Activated CD8-positive, alpha-beta memory T cell treated with anti-CD3 and anti-CD28 coated beads, Interleukin-2, amount 50 U/mL, for 1 hour (primary cell): ENCODE measurements around the gene SLF2.

ENCODE experiments used
- DNase-seq: peaks from one replicate; pipeline ENCODE4 v3.0.0-alpha.2; 2020; ENCODE audit errors: extremely low read depth

Gene SLF2

DNA sequence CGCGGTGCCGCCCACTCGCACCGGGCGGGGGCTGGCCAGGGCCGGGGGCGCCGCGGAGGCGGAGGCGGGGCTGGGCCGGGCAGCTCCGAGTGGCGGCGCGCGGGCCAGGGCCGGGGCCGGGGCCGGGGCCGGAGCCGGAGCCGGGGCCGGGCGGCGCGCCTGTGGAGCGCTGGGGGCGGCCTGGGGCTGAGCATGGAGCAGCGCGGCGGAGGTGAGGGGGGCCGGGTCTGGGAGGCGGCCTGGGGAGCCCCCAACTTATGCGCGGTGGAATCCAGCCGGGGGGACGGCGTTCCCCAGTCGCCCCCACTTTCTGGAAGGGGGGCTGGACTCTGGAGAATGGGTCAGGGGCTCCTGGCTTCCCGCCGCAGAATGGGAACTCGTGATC is 87.0 kb downstream of the SLF2 start, which contains the start of gene LZTS2:
Gene LZTS2 (plus strand): TSS at position 67 of the 385 bp plus-strand sequence. CDS start 2,731 bp downstream, outside the sequence.
- no peak for DNase-seq

DNA sequence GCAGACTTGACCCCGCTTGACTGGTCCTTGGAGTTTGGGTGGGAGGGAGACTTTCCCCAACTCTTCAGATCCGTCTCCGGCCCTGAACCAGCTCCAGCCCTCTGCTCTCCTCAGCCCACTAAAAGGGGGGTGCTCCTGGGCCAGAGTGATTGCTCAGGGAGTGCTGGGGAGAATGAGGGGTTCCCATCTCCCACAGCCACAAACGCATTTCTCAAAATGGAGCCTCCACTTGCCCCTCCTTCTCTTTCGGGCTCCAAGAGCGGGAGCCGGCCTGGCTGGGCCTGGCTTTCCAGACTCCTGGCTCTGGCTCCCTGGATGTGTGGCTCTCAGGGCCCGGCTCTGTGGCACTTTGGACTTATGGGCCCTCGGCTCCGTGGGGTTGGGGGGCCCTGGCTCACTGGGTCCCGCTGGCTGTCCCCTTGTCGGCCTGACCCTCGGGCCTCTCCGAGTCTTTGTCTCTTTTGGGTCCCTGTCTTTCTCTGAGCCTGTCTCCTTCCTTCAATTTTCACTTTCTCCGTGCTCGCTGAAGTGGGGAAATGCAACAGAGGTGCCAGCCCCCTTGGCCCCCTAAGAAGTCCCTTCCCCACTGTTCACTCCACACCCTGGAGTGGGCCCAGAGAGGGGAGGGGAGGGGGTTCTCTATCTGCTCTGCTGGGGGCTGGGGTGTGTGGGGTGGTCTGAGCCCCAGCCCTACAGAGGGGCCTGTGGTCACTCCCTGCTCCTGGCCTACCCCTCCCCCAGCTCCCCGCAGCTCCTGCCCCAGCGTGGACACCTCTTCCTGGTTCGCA is 87.6 kb downstream of the SLF2 start:
- DNase-seq, result no peak

DNA sequence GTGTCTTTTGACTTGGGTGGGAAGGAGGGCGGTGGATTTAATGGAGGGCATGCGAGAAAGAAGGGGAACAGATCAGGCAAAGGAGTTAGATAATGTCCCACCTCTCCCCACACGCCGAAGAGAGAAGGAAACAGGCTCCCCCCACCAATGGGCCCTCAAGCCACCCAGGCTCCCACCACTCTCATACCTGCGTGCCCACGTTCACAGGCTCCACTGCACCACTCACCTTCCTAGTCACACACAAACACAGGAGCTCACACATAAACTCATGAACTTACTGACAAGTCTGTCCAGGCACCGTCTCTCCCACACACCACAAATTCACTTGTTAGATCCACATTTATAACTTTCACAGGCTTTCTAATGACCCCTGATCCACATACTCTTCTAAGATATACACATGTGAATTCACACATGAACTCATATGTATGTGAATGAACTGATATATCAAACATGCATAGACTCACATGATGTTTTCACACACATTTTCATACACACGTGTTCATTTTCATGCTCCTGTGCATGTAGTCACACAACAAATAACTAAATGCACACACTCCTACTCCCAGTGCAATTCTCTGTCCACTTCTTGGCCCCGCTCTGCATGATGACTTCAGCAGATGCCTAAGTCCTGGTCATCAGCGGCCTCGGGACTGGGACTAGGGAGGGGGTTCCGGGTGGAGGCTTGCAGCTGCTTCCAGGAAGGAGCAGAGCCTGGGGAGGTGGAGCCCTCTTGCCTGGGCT is 88.3 kb downstream of the SLF2 start:
- DNase-seq, result no peak

DNA sequence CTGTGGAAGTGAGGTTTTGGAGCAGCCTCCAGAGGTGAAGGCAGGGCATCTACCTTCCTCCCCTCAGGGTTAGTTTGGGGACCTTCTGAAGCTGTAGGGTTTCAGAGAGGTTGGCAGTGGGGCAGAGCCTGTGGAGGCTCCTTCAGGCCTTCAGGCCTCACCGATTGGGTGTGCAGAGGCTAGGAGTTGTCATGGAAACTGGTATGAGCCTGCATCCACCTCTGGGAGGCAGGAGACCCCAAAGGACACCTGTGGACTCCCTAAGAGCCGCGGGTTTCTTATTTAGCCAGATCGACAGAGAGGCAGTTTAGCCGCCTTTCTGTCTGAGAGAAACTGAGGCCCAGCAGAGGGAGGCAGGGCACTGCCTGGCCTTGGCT is 88.9 kb downstream of the SLF2 start:
- no peak for DNase-seq

DNA sequence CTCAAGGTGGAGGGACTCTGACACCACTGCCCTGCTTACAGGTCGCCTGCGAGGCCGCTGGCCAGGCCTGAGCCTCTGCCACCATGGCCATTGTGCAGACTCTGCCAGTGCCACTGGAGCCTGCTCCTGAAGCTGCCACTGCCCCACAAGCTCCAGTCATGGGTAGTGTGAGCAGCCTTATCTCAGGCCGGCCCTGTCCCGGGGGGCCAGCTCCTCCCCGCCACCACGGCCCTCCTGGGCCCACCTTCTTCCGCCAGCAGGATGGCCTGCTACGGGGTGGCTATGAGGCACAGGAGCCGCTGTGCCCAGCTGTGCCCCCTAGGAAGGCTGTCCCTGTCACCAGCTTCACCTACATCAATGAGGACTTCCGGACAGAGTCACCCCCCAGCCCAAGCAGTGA is 89.7 kb downstream of the SLF2 start:
- DNase-seq, result no peak

DNA sequence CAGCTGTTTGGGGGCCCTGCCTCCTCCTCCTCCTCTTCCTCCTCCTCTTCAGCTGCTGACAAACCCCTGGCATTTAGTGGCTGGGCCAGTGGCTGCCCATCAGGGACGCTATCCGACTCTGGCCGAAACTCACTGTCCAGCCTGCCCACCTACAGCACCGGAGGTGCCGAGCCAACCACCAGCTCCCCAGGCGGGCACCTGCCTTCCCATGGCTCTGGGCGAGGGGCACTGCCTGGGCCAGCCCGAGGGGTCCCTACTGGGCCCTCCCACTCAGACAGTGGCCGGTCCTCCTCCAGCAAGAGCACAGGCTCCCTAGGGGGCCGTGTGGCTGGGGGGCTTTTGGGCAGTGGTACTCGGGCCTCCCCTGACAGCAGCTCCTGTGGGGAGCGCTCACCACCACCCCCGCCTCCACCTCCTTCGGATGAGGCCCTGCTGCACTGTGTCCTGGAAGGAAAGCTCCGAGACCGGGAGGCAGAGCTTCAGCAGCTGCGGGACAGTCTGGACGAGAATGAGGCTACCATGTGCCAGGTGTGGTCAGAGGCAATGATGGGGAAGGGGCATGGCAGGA is 91.0 kb downstream of the SLF2 start:
- DNase-seq, result no peak

DNA sequence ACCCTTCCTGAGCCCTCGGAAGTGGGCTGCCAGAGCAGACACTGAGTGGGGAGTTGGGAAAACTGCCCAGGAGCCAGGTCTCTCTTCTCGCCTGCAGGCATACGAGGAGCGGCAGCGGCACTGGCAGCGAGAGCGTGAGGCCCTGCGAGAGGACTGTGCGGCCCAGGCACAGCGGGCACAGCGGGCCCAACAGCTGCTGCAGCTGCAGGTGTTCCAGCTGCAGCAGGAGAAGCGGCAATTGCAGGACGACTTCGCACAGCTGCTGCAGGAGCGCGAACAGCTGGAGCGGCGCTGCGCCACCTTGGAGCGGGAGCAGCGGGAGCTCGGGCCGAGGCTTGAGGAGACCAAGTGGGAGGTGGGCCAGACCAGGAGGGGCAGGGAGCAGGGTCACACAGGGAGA is 92.6 kb downstream of the SLF2 start:
- no peak for DNase-seq

DNA sequence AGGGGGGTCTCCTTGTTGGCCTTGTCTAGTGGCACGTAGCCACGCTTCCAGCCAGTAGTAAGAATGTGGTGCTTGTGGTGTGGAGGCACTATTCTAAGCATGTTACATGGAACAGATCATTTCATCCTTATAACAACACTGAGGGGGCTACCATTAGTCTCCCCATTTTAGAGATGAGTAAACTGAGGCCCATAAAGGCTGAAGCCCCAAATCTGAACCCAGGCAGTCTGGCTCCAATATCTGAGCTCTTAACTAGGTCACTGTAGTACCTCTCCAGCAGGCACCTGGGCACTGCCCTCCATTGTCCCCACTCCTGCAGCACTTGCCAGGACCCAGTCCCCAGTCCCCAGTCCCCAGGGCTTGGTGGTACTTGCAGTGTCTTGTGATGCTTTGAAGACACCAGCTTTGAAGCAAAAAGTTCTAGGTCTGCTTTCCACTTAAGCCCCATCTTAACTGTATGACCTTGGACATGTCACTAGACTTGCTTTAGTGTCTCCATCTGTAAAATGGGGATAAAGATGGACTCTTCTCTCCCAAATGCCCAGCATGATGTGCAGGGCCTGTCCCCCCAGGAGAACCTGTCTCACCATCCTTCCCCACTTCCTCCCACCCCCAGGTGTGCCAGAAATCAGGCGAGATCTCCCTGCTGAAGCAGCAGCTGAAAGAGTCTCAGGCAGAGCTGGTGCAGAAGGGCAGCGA is 93.3 kb downstream of the SLF2 start:
- no peak for DNase-seq

DNA sequence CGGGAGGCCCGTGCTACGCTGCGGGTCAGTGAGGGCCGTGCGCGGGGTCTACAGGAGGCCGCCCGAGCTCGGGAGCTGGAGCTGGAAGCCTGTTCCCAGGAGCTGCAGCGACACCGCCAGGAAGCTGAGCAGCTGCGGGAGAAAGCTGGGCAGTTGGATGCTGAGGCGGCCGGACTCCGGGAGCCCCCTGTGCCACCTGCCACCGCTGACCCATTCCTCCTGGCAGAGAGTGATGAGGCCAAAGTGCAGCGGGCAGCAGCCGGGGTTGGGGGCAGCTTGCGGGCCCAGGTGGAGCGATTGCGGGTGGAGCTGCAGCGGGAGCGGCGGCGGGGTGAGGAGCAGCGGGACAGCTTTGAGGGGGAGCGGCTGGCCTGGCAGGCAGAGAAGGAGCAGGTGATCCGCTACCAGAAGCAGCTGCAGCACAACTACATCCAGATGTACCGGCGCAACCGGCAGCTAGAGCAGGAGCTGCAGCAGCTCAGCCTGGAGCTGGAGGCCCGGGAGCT is 93.9 kb downstream of the SLF2 start:
- no peak for DNase-seq

DNA sequence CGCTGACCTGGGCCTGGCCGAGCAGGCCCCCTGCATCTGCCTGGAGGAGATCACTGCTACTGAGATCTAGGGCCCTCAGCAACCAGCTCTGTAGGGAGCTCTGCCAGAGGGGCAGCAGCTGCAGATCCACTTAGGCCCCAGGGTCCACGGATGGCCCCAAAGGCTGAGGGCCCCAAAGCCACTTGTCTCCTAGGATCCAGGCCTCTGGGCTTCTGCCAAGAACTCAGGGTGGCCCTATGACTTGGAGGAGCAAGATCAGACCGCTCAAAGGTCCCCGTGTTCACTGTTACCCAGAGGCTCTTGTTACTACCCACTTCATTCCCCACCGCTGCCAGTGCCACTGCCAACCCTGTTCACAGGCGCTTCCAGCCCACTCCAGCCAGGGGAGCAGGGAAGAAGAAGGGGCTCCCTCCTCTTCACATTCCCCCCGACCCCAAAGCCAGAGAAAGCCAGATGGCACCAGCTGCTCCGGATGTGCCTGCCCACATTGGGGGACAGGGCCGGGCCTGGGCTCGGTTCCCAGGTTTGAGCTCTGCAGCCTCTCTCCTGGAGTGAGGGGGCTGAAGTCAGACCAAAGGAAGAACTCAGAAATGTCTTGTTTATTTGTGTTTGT is 94.4 kb downstream of the SLF2 start:
- DNase-seq, result no peak

DNA sequence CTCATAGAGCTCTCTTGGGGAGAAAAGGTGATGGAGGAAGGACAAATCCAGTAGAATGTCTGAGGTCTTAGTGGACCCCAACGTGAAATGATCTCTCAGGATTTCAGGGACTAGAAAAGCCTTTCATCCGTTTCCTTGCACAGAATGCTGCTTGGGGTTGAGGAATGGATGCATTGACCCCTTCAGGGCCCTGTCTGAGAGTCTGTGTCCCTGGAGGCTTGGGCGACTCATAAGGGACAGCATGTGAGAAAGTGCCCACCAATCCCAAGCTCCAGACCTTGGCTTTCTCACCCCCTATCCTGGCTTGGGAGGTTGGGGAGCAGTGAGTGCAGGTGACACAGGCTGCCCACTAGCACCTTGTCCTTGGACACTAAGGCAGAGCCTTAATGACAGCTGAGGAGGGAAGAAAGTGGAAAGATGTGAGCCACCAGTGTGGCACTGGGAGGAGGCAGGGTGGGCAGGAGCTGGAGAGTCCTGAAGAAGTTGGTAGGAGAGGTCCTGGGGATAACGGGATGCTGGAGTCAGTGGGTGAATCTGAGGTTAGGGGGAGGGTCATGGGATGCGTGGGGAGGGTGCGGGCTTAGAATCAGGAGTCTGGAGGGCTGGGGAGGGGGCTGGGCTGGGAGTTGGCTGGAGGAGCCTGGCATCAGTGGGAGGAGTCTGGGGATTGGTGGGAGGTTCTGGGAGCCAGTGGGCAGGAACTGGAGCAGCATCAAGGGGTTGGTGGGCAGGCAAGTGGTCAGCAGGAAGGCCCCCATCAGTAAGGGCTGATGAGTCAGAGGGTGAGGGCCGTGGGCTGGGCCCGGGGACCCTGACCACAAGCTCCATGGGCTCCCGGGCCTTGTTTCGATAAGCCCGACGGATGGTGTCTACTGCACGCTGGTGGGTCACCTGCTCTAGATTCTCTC is 95.4 kb downstream of the SLF2 start:
- DNase-seq, result no peak

DNA sequence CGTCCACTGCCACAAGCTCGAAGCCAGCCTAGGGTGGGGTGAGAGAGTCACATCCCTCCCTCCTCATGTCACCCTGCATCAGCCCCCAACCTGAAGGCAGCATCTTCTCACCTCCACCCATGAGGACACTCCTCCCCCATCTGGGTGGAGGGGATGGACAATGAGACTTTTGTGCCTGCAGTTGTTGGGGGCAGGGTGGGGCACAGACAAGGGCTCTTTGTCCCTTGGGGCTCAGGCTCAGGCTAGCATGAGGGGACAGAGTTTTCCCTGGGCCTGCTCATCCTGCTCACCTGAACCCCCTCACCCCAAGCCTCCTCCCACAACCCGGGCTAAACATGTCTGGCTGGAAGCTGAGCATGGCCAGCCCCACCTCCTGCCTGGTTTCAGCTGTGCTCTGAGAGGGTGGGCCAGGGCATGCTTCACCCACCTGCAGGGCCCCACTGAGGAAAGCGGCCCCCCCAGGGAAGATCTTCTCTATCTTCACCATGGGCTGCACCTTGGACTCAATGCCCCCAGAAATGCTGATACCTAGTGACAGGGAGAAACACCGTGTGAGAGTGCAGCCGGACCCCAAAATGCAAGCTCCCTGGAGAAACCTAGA is 96.2 kb downstream of the SLF2 start:
- no peak for DNase-seq

DNA sequence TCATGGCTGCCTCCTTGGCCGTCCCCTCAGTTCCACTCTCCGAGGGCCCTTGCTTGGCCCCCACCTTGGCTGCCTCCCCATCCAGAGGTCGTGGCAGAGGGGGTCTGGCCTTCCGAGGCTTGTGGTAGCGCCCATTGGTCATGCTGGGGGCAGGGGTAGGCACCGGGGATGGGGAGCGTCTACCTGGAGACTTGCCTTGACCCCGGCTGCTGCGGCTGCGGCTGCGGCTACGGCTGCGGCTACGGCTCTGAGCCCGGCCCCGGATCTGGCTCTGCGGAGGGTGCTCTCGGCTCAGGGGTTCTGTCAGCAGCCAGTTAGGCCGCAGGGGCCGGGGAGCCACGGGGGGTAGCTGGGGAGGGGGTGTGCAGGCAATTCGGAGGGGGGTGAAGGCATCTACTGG is 97.6 kb downstream of the SLF2 start:
- no peak for DNase-seq

DNA sequence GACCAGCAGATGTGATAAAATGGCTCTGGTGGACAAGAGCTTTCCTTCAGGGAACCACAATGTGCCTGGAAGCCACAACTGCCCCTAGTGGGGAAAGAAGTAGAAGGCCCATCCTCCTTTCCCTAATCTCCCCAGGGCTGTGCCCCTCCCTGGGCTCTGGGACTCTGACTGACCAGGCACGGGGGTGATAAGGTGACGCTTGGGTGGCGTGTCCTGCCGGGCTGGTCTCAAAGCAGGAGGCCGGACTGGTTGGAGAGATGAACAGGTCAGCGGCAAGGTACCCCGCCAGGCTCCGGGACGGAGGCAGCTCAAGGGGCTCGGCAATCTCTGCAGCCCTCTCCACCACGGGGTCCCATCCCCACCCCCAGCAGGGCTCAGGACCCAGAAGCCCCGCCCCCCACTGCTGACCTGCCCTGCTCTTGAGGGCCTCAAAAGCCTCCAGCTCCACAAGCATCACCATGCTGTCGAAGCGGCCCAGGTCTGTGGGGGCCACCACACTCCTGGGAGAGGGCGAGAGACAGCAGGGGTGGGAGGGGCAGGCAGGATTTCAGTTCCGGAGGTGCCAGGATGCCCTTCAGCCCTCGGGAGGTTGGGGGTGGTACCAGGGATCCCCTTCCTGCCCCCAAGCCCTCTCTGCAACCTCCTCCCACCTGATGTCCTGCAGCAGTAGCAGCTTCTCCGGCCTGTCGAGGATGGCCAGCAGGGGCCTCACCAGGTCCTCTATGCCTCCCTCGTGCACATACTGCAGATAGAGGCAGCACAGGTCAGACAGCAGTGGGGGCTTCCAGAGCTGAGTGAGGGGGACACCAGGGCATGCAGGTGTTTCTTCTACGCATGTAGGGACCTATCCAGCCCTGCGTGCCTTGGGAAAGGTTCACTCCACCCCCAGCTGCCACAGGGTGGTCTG is 99.0 kb downstream of the SLF2 start:
- no peak for DNase-seq

DNA sequence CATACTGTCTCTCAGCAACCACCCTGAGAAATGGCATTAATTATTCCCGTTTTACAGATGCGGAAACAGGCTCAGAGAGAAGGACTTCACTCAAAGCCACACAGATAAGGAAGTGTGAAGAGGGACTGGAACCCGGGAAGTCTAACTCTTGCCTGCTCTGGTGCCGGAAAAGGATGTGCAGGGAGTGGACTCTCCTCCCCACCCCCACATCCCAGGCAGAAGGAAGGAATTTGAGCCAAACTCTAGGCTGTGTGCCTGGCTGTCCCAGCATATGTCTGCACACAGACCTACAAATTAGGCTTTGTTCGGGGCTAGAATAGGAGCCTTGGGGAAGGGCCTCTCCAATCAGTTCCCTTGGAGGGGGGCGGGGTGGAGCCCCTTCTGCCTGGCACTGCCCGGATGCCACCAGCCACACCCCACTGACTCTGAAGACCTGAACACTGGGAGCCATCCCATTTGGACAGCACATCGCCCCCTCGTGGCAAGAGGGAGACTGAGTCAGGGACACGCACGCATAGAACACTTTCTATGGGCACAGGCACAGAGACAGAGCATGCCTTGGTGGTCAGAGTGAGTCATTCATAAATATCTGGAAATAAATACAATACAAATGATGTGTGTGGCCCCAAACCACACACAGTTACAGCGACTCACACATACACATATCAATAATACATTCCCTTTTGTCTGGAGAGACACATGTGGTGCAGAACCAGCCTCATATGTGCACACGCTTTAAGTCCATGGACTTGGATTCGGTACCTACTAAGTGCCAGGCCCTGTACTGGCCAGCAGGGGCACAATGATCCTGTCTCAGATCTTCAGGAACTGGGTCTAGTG is 100.0 kb downstream of the SLF2 start:
- peak; percentile 53 for DNase-seq

DNA sequence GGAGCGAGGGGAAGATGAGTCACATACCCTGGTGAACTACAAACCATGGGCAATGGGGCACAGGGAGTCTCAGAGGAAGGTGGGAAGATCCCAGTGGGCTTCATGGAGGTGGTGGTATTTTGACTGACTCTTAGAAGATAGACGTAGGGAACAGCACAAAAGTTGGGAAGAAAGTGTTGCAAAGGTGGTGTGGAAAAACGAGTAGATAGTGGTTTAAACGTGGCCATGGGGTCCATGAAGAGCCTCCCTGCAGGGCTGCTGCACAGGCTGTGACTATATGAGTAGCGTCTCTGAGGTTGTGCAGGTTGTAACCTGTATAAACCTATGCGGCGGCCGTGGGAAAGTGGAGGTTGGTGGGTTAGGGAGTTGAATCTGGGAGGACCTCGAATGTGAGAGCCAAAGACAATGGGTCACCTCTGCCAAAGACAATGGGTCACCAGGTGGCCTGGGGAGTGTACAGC is 100.6 kb downstream of the SLF2 start:
- no peak for DNase-seq

DNA sequence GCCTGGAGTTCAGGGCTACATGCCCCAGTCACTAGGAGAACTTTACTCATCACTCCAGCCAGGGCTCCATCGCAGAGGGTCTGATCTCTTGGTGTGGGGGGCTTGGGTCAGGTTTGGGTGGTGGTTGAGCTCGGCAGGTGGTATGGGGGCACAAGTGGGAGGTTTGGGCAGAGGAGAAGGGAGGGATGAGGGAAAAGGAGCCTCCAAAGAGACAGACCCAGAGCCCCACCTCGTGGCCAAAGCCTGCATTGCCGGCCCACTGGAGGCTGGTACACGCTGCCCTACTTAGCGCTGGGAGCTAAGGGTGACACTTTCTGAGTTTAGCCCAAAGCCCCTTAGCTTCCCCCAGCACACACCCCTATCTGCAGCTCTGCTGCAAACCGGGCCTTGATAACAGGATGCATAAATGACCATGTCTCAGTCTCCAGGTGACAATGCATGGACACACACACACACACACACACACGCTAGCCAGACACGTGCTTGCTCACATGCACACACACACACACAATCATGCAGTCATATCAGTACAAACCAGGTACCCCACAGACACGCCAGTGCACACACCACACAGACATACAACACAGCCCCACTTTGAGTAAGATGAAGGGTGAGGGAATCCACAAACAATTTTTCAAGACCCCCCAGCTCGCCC is 101.6 kb downstream of the SLF2 start:
- no peak for DNase-seq
